ENCODE data around the gene PLEKHO1. TPM values are rescaled to one million over a fixed set of nuclear protein-coding genes. Genes with fewer than 3 reads are reported as not detected.

The PLEKHO1 gene
- total and polyA plus RNA-seq, 4 donors = 41.6 to 88.0 (median 60.1) TPM

GRCh38 chr1:150187560-150187931, 37.8 kb downstream of the PLEKHO1 start:
- ATAC-seq (ENCODE audit: insufficient read depth, low FRiP score) (no peak), DNase-seq (no peak)
- H3K27ac ChIP-seq (ENCODE audit: low read depth in 1 of 2, low read length in 1 of 2) = no peak overlapping the region
- H3K36me3 ChIP-seq (ENCODE audit: control insufficient read depth in 4 of 4, insufficient read depth in 4 of 4, low read length in 4 of 4) = no peaks in the 10 kb centered on the region
- no peaks in the 10 kb centered on the region for H3K4me1 ChIP-seq (ENCODE audit: control insufficient read depth in 5 of 5, insufficient read depth in 5 of 5, low read length in 5 of 5)
- no peak overlapping the region for H3K4me3 ChIP-seq
- no peak overlapping the region for H3K9ac ChIP-seq (ENCODE audit: insufficient read depth in 1 of 2, low read length in 2 of 2)
- WGBS, 2 donors = 24 to 37% methylated on average over 3 of the region's 3 CpGs
- H3K27me3 ChIP-seq (ENCODE audit: control insufficient read depth in 3 of 3, insufficient read depth in 3 of 3, low read length in 2 of 3) = no peaks in the 10 kb centered on the region
- H3K9me3 ChIP-seq (ENCODE audit: control insufficient read depth in 4 of 4, insufficient read depth in 3 of 4, low read length in 3 of 4) = no peaks in the 10 kb centered on the region
- no peak for TF ChIP-seq CTCF (IDR thresholded peaks at IDR 0.05; ENCODE audit: control extremely low read depth, extremely low read depth)

GRCh38 chr1:150192012-150192411, 42.3 kb downstream of the PLEKHO1 start:
- no peak overlapping the region for H3K4me3 ChIP-seq
- WGBS, 2 donors = 65 to 85% methylated on average over 2 of the region's 2 CpGs
- no peaks in the 10 kb centered on the region for H3K9me3 ChIP-seq (ENCODE audit: control insufficient read depth in 4 of 4, insufficient read depth in 3 of 4, low read length in 3 of 4)
- ATAC-seq (ENCODE audit: insufficient read depth, low FRiP score) = no peak
- TF ChIP-seq CTCF (IDR thresholded peaks at IDR 0.05; ENCODE audit: control extremely low read depth, extremely low read depth) = no peak
- peaks cover 0 to 2% (median 0%) of the 10 kb centered on the region in 3 donors for H3K27me3 ChIP-seq (ENCODE audit: control insufficient read depth in 3 of 3, insufficient read depth in 3 of 3, low read length in 2 of 3)
- peak overlapping the region in 1 of 2 donors; percentile 89 for H3K27ac ChIP-seq (ENCODE audit: low read depth in 1 of 2, low read length in 1 of 2)
- no peaks in the 10 kb centered on the region for H3K36me3 ChIP-seq (ENCODE audit: control insufficient read depth in 4 of 4, insufficient read depth in 4 of 4, low read length in 4 of 4)
- no peaks in the 10 kb centered on the region for H3K4me1 ChIP-seq (ENCODE audit: control insufficient read depth in 5 of 5, insufficient read depth in 5 of 5, low read length in 5 of 5)
- no peak for DNase-seq
- no peak overlapping the region for H3K9ac ChIP-seq (ENCODE audit: insufficient read depth in 1 of 2, low read length in 2 of 2)

- ATAC-seq (ENCODE audit: insufficient read depth, low FRiP score) (no peak), DNase-seq (no peak)
- H3K27ac ChIP-seq (ENCODE audit: low read depth in 1 of 2, low read length in 1 of 2) = no peak overlapping the region
- no peak overlapping the region for H3K9ac ChIP-seq (ENCODE audit: insufficient read depth in 1 of 2, low read length in 2 of 2)
- no peaks in the 10 kb centered on the region for H3K9me3 ChIP-seq (ENCODE audit: control insufficient read depth in 4 of 4, insufficient read depth in 3 of 4, low read length in 3 of 4)
- H3K4me1 ChIP-seq (ENCODE audit: control insufficient read depth in 5 of 5, insufficient read depth in 5 of 5, low read length in 5 of 5) = no peaks in the 10 kb centered on the region
- 91% methylated on average over 4 of the region's 4 CpGs for WGBS, 2 donors
- TF ChIP-seq CTCF (IDR thresholded peaks at IDR 0.05; ENCODE audit: control extremely low read depth, extremely low read depth) = no peak
- H3K36me3 ChIP-seq (ENCODE audit: control insufficient read depth in 4 of 4, insufficient read depth in 4 of 4, low read length in 4 of 4) = no peaks in the 10 kb centered on the region
- no peak overlapping the region for H3K4me3 ChIP-seq
- peaks cover 0 to 3% (median 2%) of the 10 kb centered on the region in 3 donors for H3K27me3 ChIP-seq (ENCODE audit: control insufficient read depth in 3 of 3, insufficient read depth in 3 of 3, low read length in 2 of 3)
These were observed 44.8 kb downstream of the PLEKHO1 start for GRCh38 chr1:150194381-150195031.

GRCh38 chr1:150196417-150196816, 46.7 kb downstream of the PLEKHO1 start:
- Histone ChIP-seq H3K4me3 (no peak overlapping the region), H3K36me3 (ENCODE audit: control insufficient read depth in 4 of 4, insufficient read depth in 4 of 4, low read length in 4 of 4) (no peaks in the 10 kb centered on the region), H3K27me3 (ENCODE audit: control insufficient read depth in 3 of 3, insufficient read depth in 3 of 3, low read length in 2 of 3) (peaks cover 0 to 3% (median 2%) of the 10 kb centered on the region in 3 donors), H3K4me1 (ENCODE audit: control insufficient read depth in 5 of 5, insufficient read depth in 5 of 5, low read length in 5 of 5) (no peaks in the 10 kb centered on the region), H3K9ac (ENCODE audit: insufficient read depth in 1 of 2, low read length in 2 of 2) (no peak overlapping the region), H3K27ac (ENCODE audit: low read depth in 1 of 2, low read length in 1 of 2) (no peak overlapping the region), H3K9me3 (ENCODE audit: control insufficient read depth in 4 of 4, insufficient read depth in 3 of 4, low read length in 3 of 4) (no peaks in the 10 kb centered on the region)
- no peak for ATAC-seq (ENCODE audit: insufficient read depth, low FRiP score)
- no peak for DNase-seq
- no peak for TF ChIP-seq CTCF (IDR thresholded peaks at IDR 0.05; ENCODE audit: control extremely low read depth, extremely low read depth)
- WGBS, 2 donors = 77 to 92% methylated on average over 1 of the region's 1 CpG
